Prostate gland (tissue), 2 donors: Measurements from ENCODE around the gene LATS2. TPM values are rescaled to one million over a fixed set of nuclear protein-coding genes. Genes with fewer than 3 reads are reported as not detected.

Experiments used
- DNase-seq: peaks from one replicate; pipeline ENCODE4 v3.0.0-alpha.2; 2019; ENCODE audit warnings: low spot score
- H3K27ac ChIP-seq, 2 donors: fragments of 200-600 bp; sonication (generic); 2 replicates each; pipeline ENCODE4 v1.5.1; 2017 to 2019
- H3K27me3 ChIP-seq: fragments of 200-600 bp; sonication (generic); replicated peaks from 2 replicates; pipeline ENCODE4 v1.5.1; 2019; ENCODE audit not compliant: insufficient read depth
- H3K36me3 ChIP-seq, 2 donors: fragments of 200-600 bp; sonication (generic); 1 replicate in 1 of 2; 2 replicates in 1 of 2; pipeline versions ENCODE4 v1.5.1 to v1.8.1; 2017 to 2019
- H3K4me1 ChIP-seq: fragments of 200-600 bp; sonication (generic); replicated peaks from 2 replicates; pipeline ENCODE4 v1.5.1; 2019
- H3K4me3 ChIP-seq, 2 donors: fragments of 200-600 bp; sonication (generic); 2 replicates each; pipeline ENCODE4 v1.5.1; 2017 to 2019
- H3K9me3 ChIP-seq: fragments of 200-600 bp; sonication (generic); 2 replicates; pipeline ENCODE4 v1.5.1; 2017
- CTCF ChIP-seq, 4 experiments: fragments of 200-600 bp in 2 of 4; fragments of 450-650 bp in 2 of 4; sonication (generic) in 2 of 4; IDR thresholded peaks; 1 replicate in 3 of 4; 2 replicates in 1 of 4; pipeline ENCODE4 v1.5.1; 2016 to 2019; ENCODE audit warnings: antibody characterized with exemption in 4 of 4, mild to moderate bottlenecking in 2 of 4, moderate library complexity in 2 of 4
- POLR2A ChIP-seq: fragments of 450-650 bp; IDR thresholded peaks from one replicate; pipeline ENCODE4 v1.6.1; 2016; ENCODE audit warnings: antibody characterized with exemption, mild to moderate bottlenecking
- POLR2AphosphoS5 ChIP-seq: sonication (generic); formaldehyde crosslinking; IDR thresholded peaks from one replicate; pipeline ENCODE4 v1.6.1; 2017; ENCODE audit warnings: antibody characterized with exemption
- WGBS: methylation state at CpG from one replicate; pipeline ENCODE4 v1.1.5; 2018; 5-methylcytosine and 5-hydroxymethylcytosine counted together
- intact Hi-C: fragments of 100-400 bp; cut with DNase I; formaldehyde crosslinking; loops from one replicate; pipeline ENCODE4 v1.14.2; 2022
- total RNA-seq, 2 donors: library from RNA; depleted of rRNA; stranded (reverse); fragments of >200 nt; gene quantifications; one replicate each; pipeline ENCODE4 v1.1.0, GENCODE V29; 2016

The LATS2 gene
- total RNA-seq, 2 donors from 2014 or later, result 22.0 to 27.4 TPM

GRCh38 chr13:20997301-20998161 lies 63.9 kb downstream of the LATS2 start:
- Histone ChIP-seq H3K9me3 (no peaks in the 10 kb centered on the region), H3K4me1 (no peaks in the 10 kb centered on the region), H3K27me3 (no peaks in the 10 kb centered on the region), H3K36me3 (no peaks in the 10 kb centered on the region), H3K27ac (no peak overlapping the region), H3K4me3 (no peak overlapping the region)
- DNase-seq, result no peak
- intact Hi-C loops, result no loop called here
- TF ChIP-seq CTCF (IDR thresholded peaks at IDR 0.05) (no peak), POLR2AphosphoS5 (no peak), POLR2A (no peak)
- 78% methylated on average over 14 of the region's 14 CpGs for WGBS

GRCh38 chr13:20995245-20995838 lies 66.0 kb downstream of the LATS2 start:
- Histone ChIP-seq H3K9me3 (no peaks in the 10 kb centered on the region), H3K4me1 (no peaks in the 10 kb centered on the region), H3K36me3 (peaks cover 0 to 7% of the 10 kb centered on the region in 2 donors), H3K4me3 (no peak overlapping the region), H3K27ac (no peak overlapping the region), H3K27me3 (no peaks in the 10 kb centered on the region)
- DNase-seq, result no peak
- TF ChIP-seq POLR2A (no peak), POLR2AphosphoS5 (no peak), CTCF (IDR thresholded peaks at IDR 0.05) (no peak)
- intact Hi-C loops, result no loop called here
- WGBS, result 28% methylated on average over 4 of the region's 4 CpGs

- Histone ChIP-seq H3K27ac (no peak overlapping the region), H3K27me3 (no peaks in the 10 kb centered on the region), H3K36me3 (peaks cover 0 to 7% of the 10 kb centered on the region in 2 donors), H3K4me1 (no peaks in the 10 kb centered on the region), H3K4me3 (no peak overlapping the region), H3K9me3 (no peaks in the 10 kb centered on the region)
- DNase-seq, result no peak
- WGBS, result 94% methylated on average over 7 of the region's 7 CpGs
- intact Hi-C loops, result no loop called here
- TF ChIP-seq CTCF (IDR thresholded peaks at IDR 0.05) (no peak), POLR2A (no peak), POLR2AphosphoS5 (no peak)
Measured at GRCh38 chr13:20994441-20994821, 67.0 kb downstream of the LATS2 start.

GRCh38 chr13:20993661-20994440 lies 67.5 kb downstream of the LATS2 start:
- WGBS, result 83% methylated on average over 13 of the region's 13 CpGs
- intact Hi-C loops, result no loop called here
- Histone ChIP-seq H3K4me3 (no peak overlapping the region), H3K36me3 (peaks cover 0 to 10% of the 10 kb centered on the region in 2 donors), H3K4me1 (no peaks in the 10 kb centered on the region), H3K27ac (no peak overlapping the region), H3K9me3 (no peaks in the 10 kb centered on the region), H3K27me3 (no peaks in the 10 kb centered on the region)
- TF ChIP-seq POLR2A, result no peak
- TF ChIP-seq POLR2AphosphoS5, result no peak
- no peak for TF ChIP-seq CTCF (IDR thresholded peaks at IDR 0.05)
- no peak for DNase-seq
